ENCODE data around the gene C5orf22.
"Not testable (repeated sequence)": the region's sequence is repeated elsewhere in the genome, so short reads cannot be mapped to it uniquely, and the experiment has no call there.

C5orf22 gene

GRCh38 chr5:31531888-31532547, at the start of gene C5orf22, which contains the start of gene DROSHA:
TSS of gene C5orf22 (plus strand) at chr5:31532301. CDS start at chr5:31532393, 92 bp downstream.
TSS of gene DROSHA (minus strand) at chr5:31532093. CDS start at chr5:31529059, 3,034 bp downstream.
- DNase-seq: peak; percentile 99

GRCh38 chr5:31485376-31486207, 46.5 kb upstream of the C5orf22 start:
- DNase-seq: no peak

- no peak for DNase-seq
These were observed 45.7 kb upstream of the C5orf22 start for GRCh38 chr5:31486441-31486840.

- no peak for DNase-seq
These were observed 44.6 kb upstream of the C5orf22 start for GRCh38 chr5:31487506-31487905.

GRCh38 chr5:31492869-31493268, 39.2 kb upstream of the C5orf22 start:
- peak; percentile 8 for DNase-seq

- no peak for DNase-seq
These were observed 36.8 kb upstream of the C5orf22 start for GRCh38 chr5:31495336-31495735.

- DNase-seq: no peak
These were observed 35.8 kb upstream of the C5orf22 start for GRCh38 chr5:31496301-31496700.

GRCh38 chr5:31496891-31497290, 35.2 kb upstream of the C5orf22 start:
- DNase-seq: no peak

GRCh38 chr5:31500256-31500655, 31.8 kb upstream of the C5orf22 start:
- DNase-seq: no peak

GRCh38 chr5:31502506-31502905, 29.6 kb upstream of the C5orf22 start:
- DNase-seq: no peak

GRCh38 chr5:31504529-31504928, 27.6 kb upstream of the C5orf22 start:
- no peak for DNase-seq

GRCh38 chr5:31511305-31511704, 20.8 kb upstream of the C5orf22 start:
- no peak for DNase-seq

GRCh38 chr5:31516802-31517201, 15.3 kb upstream of the C5orf22 start:
- DNase-seq: no peak

GRCh38 chr5:31523041-31523440, 9.1 kb upstream of the C5orf22 start:
- DNase-seq: no peak

- no peak for DNase-seq
These were observed 1.4 kb upstream of the C5orf22 start for GRCh38 chr5:31530541-31531265.

GRCh38 chr5:31531543-31531887, 586 bp upstream of the C5orf22 start:
- peak; percentile 37 for DNase-seq

GRCh38 chr5:31534527-31535046, 2.5 kb downstream of the C5orf22 start:
- DNase-seq: no peak

- DNase-seq: no peak
These were observed 4.8 kb downstream of the C5orf22 start for GRCh38 chr5:31536873-31537272.

- DNase-seq: no peak
These were observed 5.2 kb downstream of the C5orf22 start for GRCh38 chr5:31537349-31537748.

- no peak for DNase-seq
These were observed 5.8 kb downstream of the C5orf22 start for GRCh38 chr5:31537851-31538250.

GRCh38 chr5:31549114-31549513, 17.0 kb downstream of the C5orf22 start:
- DNase-seq: not testable (repeated sequence)

- DNase-seq: no peak
These were observed 19.8 kb downstream of the C5orf22 start for GRCh38 chr5:31551878-31552277.

GRCh38 chr5:31553863-31554262, 21.8 kb downstream of the C5orf22 start:
- DNase-seq: no peak
